ENCODE results near the gene TMEM91.

TMEM91 gene

DNA sequence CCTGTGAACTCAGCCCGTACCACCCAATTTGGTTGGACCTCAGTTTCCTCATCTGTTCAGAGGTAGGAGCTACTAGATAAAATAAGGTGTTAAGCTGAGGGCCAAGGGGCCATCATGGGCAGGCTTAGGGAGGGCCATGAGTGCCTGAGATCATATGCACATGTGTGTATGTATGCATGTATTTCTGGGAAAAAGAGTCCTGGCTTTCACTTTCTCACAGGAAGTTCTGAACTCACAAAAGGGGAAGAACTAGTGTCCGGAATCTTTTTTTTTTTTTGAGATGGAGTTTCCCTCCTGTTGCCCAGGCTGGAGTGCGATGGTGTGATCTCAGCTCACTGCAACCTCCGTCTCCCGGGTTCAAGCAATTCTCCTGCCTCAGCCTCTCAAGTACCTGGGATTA is 41.5 kb upstream of the TMEM91 start:
- Histone ChIP-seq H3F3A (ENCODE audit: insufficient read depth, low read length) (no peaks in the 10 kb centered on the region), H3K4me1 (ENCODE audit: low read length) (no peaks in the 10 kb centered on the region), H3K4me3 (ENCODE audit: low read length) (no peak overlapping the region), H2AFZ (ENCODE audit: low read length) (no peak overlapping the region), H3K9me3 (replicated peaks; ENCODE audit: insufficient read depth, low read length) (no peaks in the 10 kb centered on the region), H3K79me2 (ENCODE audit: low read length) (no peaks in the 10 kb centered on the region), H3K27ac (ENCODE audit: low read length) (no peak overlapping the region), H3K9me2 (replicated peaks; ENCODE audit: insufficient read depth, low read length) (no peaks in the 10 kb centered on the region), H3K4me2 (ENCODE audit: low read depth, low read length) (no peak overlapping the region), H4K20me1 (ENCODE audit: insufficient read depth, low read length) (no peaks in the 10 kb centered on the region), H3K9ac (ENCODE audit: low read length) (no peak overlapping the region), H3K27me3 (replicated peaks; ENCODE audit: insufficient read depth, low read length) (no peaks in the 10 kb centered on the region), H3K36me3 (replicated peaks; ENCODE audit: insufficient read depth, low read length) (no peaks in the 10 kb centered on the region)
- no peak for DNase-seq
- TF ChIP-seq EZH2phosphoT487 (IDR thresholded peaks at IDR 0.05; ENCODE audit: low read length), result no peak
- TF ChIP-seq EZH2 (optimal IDR thresholded peaks at IDR 0.05; ENCODE audit: low read depth, low read length), result no peak
- TF ChIP-seq, protein P1, sequence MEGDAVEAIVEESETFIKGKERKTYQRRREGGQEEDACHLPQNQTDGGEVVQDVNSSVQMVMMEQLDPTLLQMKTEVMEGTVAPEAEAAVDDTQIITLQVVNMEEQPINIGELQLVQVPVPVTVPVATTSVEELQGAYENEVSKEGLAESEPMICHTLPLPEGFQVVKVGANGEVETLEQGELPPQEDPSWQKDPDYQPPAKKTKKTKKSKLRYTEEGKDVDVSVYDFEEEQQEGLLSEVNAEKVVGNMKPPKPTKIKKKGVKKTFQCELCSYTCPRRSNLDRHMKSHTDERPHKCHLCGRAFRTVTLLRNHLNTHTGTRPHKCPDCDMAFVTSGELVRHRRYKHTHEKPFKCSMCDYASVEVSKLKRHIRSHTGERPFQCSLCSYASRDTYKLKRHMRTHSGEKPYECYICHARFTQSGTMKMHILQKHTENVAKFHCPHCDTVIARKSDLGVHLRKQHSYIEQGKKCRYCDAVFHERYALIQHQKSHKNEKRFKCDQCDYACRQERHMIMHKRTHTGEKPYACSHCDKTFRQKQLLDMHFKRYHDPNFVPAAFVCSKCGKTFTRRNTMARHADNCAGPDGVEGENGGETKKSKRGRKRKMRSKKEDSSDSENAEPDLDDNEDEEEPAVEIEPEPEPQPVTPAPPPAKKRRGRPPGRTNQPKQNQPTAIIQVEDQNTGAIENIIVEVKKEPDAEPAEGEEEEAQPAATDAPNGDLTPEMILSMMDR (IDR thresholded peaks at IDR 0.05; ENCODE audit: low read length), result no peak

DNA sequence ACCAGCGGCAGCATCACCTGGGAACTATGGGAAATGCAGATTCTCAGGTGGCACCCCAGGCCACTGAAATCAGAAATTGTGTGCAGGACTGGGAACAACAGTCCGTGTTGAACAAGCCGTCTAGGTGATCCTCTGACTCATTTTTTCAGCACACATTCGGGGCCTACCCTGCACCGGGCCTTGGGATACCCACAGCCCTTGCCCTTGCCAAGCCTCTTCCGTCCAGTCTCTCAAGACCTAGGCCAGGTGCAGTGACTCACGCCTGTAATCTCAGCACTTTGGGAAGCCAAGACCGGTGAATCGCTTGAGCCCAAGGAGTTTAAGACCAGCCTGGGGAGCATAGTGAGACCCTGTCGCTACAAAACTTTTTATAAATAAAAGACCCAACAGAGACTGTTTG is 40.9 kb upstream of the TMEM91 start:
- Histone ChIP-seq H4K20me1 (ENCODE audit: insufficient read depth, low read length) (no peaks in the 10 kb centered on the region), H3K27ac (ENCODE audit: low read length) (no peak overlapping the region), H3K9me3 (replicated peaks; ENCODE audit: insufficient read depth, low read length) (no peaks in the 10 kb centered on the region), H3K9me2 (replicated peaks; ENCODE audit: insufficient read depth, low read length) (no peaks in the 10 kb centered on the region), H3K79me2 (ENCODE audit: low read length) (no peaks in the 10 kb centered on the region), H3F3A (ENCODE audit: insufficient read depth, low read length) (no peaks in the 10 kb centered on the region), H3K27me3 (replicated peaks; ENCODE audit: insufficient read depth, low read length) (no peaks in the 10 kb centered on the region), H3K36me3 (replicated peaks; ENCODE audit: insufficient read depth, low read length) (no peaks in the 10 kb centered on the region), H3K9ac (ENCODE audit: low read length) (no peak overlapping the region), H3K4me2 (ENCODE audit: low read depth, low read length) (no peak overlapping the region), H2AFZ (ENCODE audit: low read length) (no peak overlapping the region), H3K4me1 (ENCODE audit: low read length) (no peaks in the 10 kb centered on the region), H3K4me3 (ENCODE audit: low read length) (no peak overlapping the region)
- no peak for DNase-seq
- no peak for TF ChIP-seq EZH2phosphoT487 (IDR thresholded peaks at IDR 0.05; ENCODE audit: low read length)
- no peak for TF ChIP-seq EZH2 (optimal IDR thresholded peaks at IDR 0.05; ENCODE audit: low read depth, low read length)
- TF ChIP-seq, protein P1 (IDR thresholded peaks at IDR 0.05; ENCODE audit: low read length), result no peak

DNA sequence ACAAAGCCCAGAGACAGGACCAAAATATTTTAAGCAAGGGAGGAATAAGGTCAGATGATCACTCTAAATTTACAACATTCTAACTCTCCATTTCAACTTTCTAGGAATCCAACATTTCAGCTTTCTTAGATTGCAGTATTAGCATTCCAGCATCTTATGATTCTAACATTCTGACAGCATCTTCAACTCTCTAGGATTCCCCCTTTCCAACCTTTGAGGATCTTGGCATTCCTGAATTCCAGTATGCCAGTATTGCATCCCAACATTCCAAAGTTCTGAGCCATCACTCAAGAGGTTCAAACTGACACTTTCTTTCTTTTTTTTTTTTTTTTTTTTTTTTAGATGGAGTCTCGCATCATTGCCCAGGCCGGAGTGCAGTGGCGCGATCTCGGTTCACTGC is 36.4 kb upstream of the TMEM91 start:
- Histone ChIP-seq H3K4me3 (ENCODE audit: low read length) (no peak overlapping the region), H3K4me1 (ENCODE audit: low read length) (no peaks in the 10 kb centered on the region), H3K36me3 (replicated peaks; ENCODE audit: insufficient read depth, low read length) (no peaks in the 10 kb centered on the region), H3K4me2 (ENCODE audit: low read depth, low read length) (no peak overlapping the region), H3K27ac (ENCODE audit: low read length) (no peak overlapping the region), H2AFZ (ENCODE audit: low read length) (no peak overlapping the region), H3F3A (ENCODE audit: insufficient read depth, low read length) (no peaks in the 10 kb centered on the region), H3K27me3 (replicated peaks; ENCODE audit: insufficient read depth, low read length) (no peaks in the 10 kb centered on the region), H3K9me2 (replicated peaks; ENCODE audit: insufficient read depth, low read length) (no peaks in the 10 kb centered on the region), H3K79me2 (ENCODE audit: low read length) (no peaks in the 10 kb centered on the region), H3K9ac (ENCODE audit: low read length) (no peak overlapping the region), H4K20me1 (ENCODE audit: insufficient read depth, low read length) (no peaks in the 10 kb centered on the region), H3K9me3 (replicated peaks; ENCODE audit: insufficient read depth, low read length) (no peaks in the 10 kb centered on the region)
- no peak for TF ChIP-seq EZH2 (optimal IDR thresholded peaks at IDR 0.05; ENCODE audit: low read depth, low read length)
- TF ChIP-seq, protein P1 (IDR thresholded peaks at IDR 0.05; ENCODE audit: low read length), result no peak
- no peak for TF ChIP-seq EZH2phosphoT487 (IDR thresholded peaks at IDR 0.05; ENCODE audit: low read length)
- no peak for DNase-seq
